ENCODE results near the gene PRRG3.

PRRG3 gene

GRCh38 chrX:151737494-151737893 lies 42.2 kb downstream of the PRRG3 start:
- DNase-seq (ENCODE audit: low read depth): no peak

DNA sequence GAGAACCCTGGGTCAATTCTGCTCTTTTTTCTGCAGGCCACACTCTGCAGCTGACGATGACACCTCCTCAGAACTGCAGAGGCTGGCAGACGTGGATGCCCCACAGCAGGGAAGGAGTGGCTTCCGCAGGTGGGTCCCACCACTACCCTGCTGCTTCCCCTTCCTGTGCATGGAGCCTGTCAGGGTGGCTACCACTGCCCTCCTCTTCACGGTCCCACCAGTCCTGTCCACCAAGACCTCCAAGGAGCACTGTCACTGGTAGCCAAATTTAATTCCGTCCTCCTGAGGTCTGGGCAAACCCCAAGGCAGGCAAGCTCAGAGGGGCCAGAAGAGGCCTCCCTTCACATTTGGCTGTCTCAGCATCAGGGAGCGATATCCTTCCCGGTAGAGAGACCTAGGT lies 43.5 kb downstream of the PRRG3 start:
- no peak for DNase-seq (ENCODE audit: low read depth)
- no peak overlapping the region for H3K4me3 ChIP-seq (replicated peaks; ENCODE audit: low read depth, low read length)
- no peak for TF ChIP-seq CTCF (IDR thresholded peaks at IDR 0.05; ENCODE audit: low read length, missing control alignments)

More at GRCh38 chrX:151737494-151737893, 42.2 kb downstream of the PRRG3 start:
- H3K4me3 ChIP-seq (replicated peaks; ENCODE audit: low read depth, low read length): no peak overlapping the region
- TF ChIP-seq CTCF (IDR thresholded peaks at IDR 0.05; ENCODE audit: low read length, missing control alignments): no peak

GRCh38 chrX:151741606-151742005 lies 46.3 kb downstream of the PRRG3 start:
- DNase-seq (ENCODE audit: low read depth): no peak
- TF ChIP-seq CTCF (IDR thresholded peaks at IDR 0.05; ENCODE audit: low read length, missing control alignments): no peak
- H3K4me3 ChIP-seq (replicated peaks; ENCODE audit: low read depth, low read length): no peak overlapping the region

GRCh38 chrX:151742311-151742710 lies 47.1 kb downstream of the PRRG3 start:
- TF ChIP-seq CTCF (IDR thresholded peaks at IDR 0.05; ENCODE audit: low read length, missing control alignments): no peak
- DNase-seq (ENCODE audit: low read depth): no peak
- H3K4me3 ChIP-seq (replicated peaks; ENCODE audit: low read depth, low read length): no peak overlapping the region

- no peak for DNase-seq (ENCODE audit: low read depth)
- H3K4me3 ChIP-seq (replicated peaks; ENCODE audit: low read depth, low read length): no peak overlapping the region
- TF ChIP-seq CTCF (IDR thresholded peaks at IDR 0.05; ENCODE audit: low read length, missing control alignments): no peak
These were observed 48.6 kb downstream of the PRRG3 start for GRCh38 chrX:151743651-151744470.

- no peak overlapping the region for H3K4me3 ChIP-seq (replicated peaks; ENCODE audit: low read depth, low read length)
- DNase-seq (ENCODE audit: low read depth): no peak
- TF ChIP-seq CTCF (IDR thresholded peaks at IDR 0.05; ENCODE audit: low read length, missing control alignments): no peak
These were observed 50.4 kb downstream of the PRRG3 start for GRCh38 chrX:151745651-151746050.

GRCh38 chrX:151746502-151746901 lies 51.2 kb downstream of the PRRG3 start:
- DNase-seq (ENCODE audit: low read depth): no peak
- H3K4me3 ChIP-seq (replicated peaks; ENCODE audit: low read depth, low read length): no peak overlapping the region
- TF ChIP-seq CTCF (IDR thresholded peaks at IDR 0.05; ENCODE audit: low read length, missing control alignments): no peak

Data from fibroblast of pulmonary artery (primary cell).